K562 (cell line): ENCODE data around the gene ITSN1. TPM values are rescaled to one million over a fixed set of nuclear protein-coding genes. Genes with fewer than 3 reads are reported as not detected.
A peak's percentile ranks its signal among the peaks of the same experiment; 100 is the strongest.

ENCODE experiments used
- ATAC-seq: fragments of 200-7000 bp; cut with Tn5 transposase; 3 replicates; pipeline ENCODE4 v1.9.1; 2020; ENCODE audit warnings: moderate library complexity
- BruUV-seq: library from RNA; stranded (reverse); fragments of 400-500 nt; replicated peaks from 2 replicates; lab custom pipeline; 2021; lab: Mats Ljungman, UMichigan
- CTCF ChIA-PET: fragments of 300-600 bp; formaldehyde crosslinking; extraction: SDS; loops from one replicate; lab custom pipeline; 2021; ENCODE audit warnings: low intra/inter-chr PET ratio; lab: Yijun Ruan, JAX
- POLR2A ChIA-PET: fragments of 300-600, 350-650 bp; sonication (Branson Sonifier 250); formaldehyde crosslinking; extraction: SDS; loops from one replicate; lab custom pipeline; 2021; ENCODE audit warnings: antibody characterized with exemption, inconsistent platforms; lab: Yijun Ruan, JAX
- DNase-seq, 4 experiments: peaks; one replicate each; pipeline versions ENCODE4 v3.0.0 to v3.0.0-alpha.2; 2011 to 2018; ENCODE audit warnings: low spot score in 3 of 4, mixed read lengths in 3 of 4; ENCODE audit errors: extremely low read depth in 1 of 4
- FAIRE-seq: peaks from 2 replicates; lab custom pipeline; 2011; peaks lifted over from hg19 to GRCh38; lab: Jason Lieb, UNC
- H2AFZ ChIP-seq: 2 replicates; pipeline ENCODE4 v1.6.0; 2011; ENCODE audit warnings: low read depth, low read length, control low read depth, inconsistent platforms
- H3K27ac ChIP-seq: fragments of 200-600 bp; 3 replicates; pipeline ENCODE4 v1.8.0; 2011; ENCODE audit warnings: low read depth, mild to moderate bottlenecking, control low read depth, inconsistent platforms, low read length, moderate library complexity, mixed read lengths; ENCODE audit errors: extremely low read depth
- H3K27me3 ChIP-seq, 2 experiments: fragments of 300-600 bp in 1 of 2; 2 replicates in 1 of 2; 3 replicates in 1 of 2; pipeline versions ENCODE4 v1.6.0 to v1.8.0; 2011; ENCODE audit warnings: inconsistent platforms in 2 of 2, low read length in 2 of 2, mild to moderate bottlenecking in 1 of 2, mixed read lengths in 1 of 2, moderate library complexity in 1 of 2; ENCODE audit not compliant: control insufficient read depth in 2 of 2, insufficient read depth in 2 of 2
- H3K36me3 ChIP-seq: fragments of 300-600 bp; 3 replicates; pipeline ENCODE4 v1.8.0; 2011; ENCODE audit warnings: mild to moderate bottlenecking, low read length, inconsistent platforms; ENCODE audit not compliant: control insufficient read depth, insufficient read depth
- H3K4me1 ChIP-seq, 2 experiments: fragments of 200-600 bp in 1 of 2; replicated peaks in 1 of 2; 2 replicates in 1 of 2; 3 replicates in 1 of 2; pipeline versions ENCODE4 v1.5.1 to v1.8.0; 2011; ENCODE audit warnings: inconsistent platforms in 2 of 2, low read length in 2 of 2, mild to moderate bottlenecking in 1 of 2, mixed read lengths in 1 of 2, moderate library complexity in 1 of 2; ENCODE audit not compliant: control insufficient read depth in 2 of 2, insufficient read depth in 2 of 2
- H3K4me2 ChIP-seq: 2 replicates; pipeline ENCODE4 v1.6.1; 2011; ENCODE audit warnings: low read length, control low read depth, inconsistent platforms, mixed read lengths; ENCODE audit not compliant: insufficient read depth
- H3K4me3 ChIP-seq: fragments of 200-600 bp; sonication (generic), shearing (Covaris generic); 2 replicates; pipeline ENCODE4 v1.5.1; 2016; ENCODE audit warnings: control low read depth, inconsistent platforms
- H3K79me2 ChIP-seq: fragments of 200-600 bp; 3 replicates; pipeline ENCODE4 v1.8.0; 2011; ENCODE audit warnings: low read length, inconsistent platforms; ENCODE audit not compliant: control insufficient read depth, insufficient read depth
- H3K9ac ChIP-seq, 2 experiments: 2 replicates each; pipeline versions ENCODE4 v1.6.0 to v1.6.1; 2011; ENCODE audit warnings: low read depth in 2 of 2, low read length in 2 of 2, control low read depth in 1 of 2, inconsistent platforms in 1 of 2, mild to moderate bottlenecking in 1 of 2, mixed read lengths in 1 of 2; ENCODE audit not compliant: insufficient read depth in 1 of 2
- H3K9me1 ChIP-seq: one replicate; pipeline ENCODE4 v1.6.0; 2011; ENCODE audit warnings: inconsistent platforms, mild to moderate bottlenecking, low read length, moderate library complexity; ENCODE audit not compliant: control insufficient read depth, insufficient read depth
- H3K9me3 ChIP-seq: replicated peaks from 2 replicates; pipeline ENCODE4 v1.5.1; 2011; ENCODE audit warnings: low read depth, low read length, inconsistent platforms; ENCODE audit not compliant: control insufficient read depth, insufficient read depth
- H4K20me1 ChIP-seq: replicated peaks from 2 replicates; pipeline ENCODE4 v1.6.1; 2011; ENCODE audit warnings: low read length, inconsistent platforms, mixed read lengths; ENCODE audit not compliant: control insufficient read depth, insufficient read depth
- CTCF ChIP-seq, 3 experiments: IDR thresholded peaks in 2 of 3; conservative IDR thresholded peaks in 1 of 3; 2 replicates each; pipeline ENCODE4 v1.5.1; 2011 to 2012; ENCODE audit warnings: low read length in 3 of 3, mild to moderate bottlenecking in 3 of 3, control low read depth in 2 of 3, improper control_type of control experiment in 1 of 3, inconsistent platforms in 1 of 3, low read depth in 1 of 3, mixed read lengths in 1 of 3, moderate library complexity in 1 of 3; ENCODE audit not compliant: insufficient read depth in 2 of 3
- EGR1 ChIP-seq: fragments of 450-650 bp; conservative IDR thresholded peaks from 2 replicates; pipeline ENCODE4 v1.6.1; 2017; ENCODE audit warnings: mild to moderate bottlenecking
- REST ChIP-seq, 2 experiments: fragments of 450-650 bp; formaldehyde crosslinking in 1 of 2; IDR thresholded peaks; 2 replicates each; pipeline versions ENCODE4 v1.4.0 to v1.6.1; 2014 to 2020; ENCODE audit warnings: mild to moderate bottlenecking in 2 of 2, borderline replicate concordance in 1 of 2, low read depth in 1 of 2
- TAF1 ChIP-seq: IDR thresholded peaks from 2 replicates; pipeline ENCODE4 v1.6.1; 2011; ENCODE audit warnings: mild to moderate bottlenecking, low read length, moderate library complexity; ENCODE audit not compliant: insufficient read depth, control insufficient read depth, severe bottlenecking; ENCODE audit errors: extremely low read depth
- WGBS: fragments of 100-300 bp; shearing (Covaris generic); methylation state at CpG from one replicate; pipeline ENCODE4 v1.1.6; 2016; ENCODE audit warnings: low coverage, mixed read lengths; ENCODE audit not compliant: insufficient coverage; ENCODE audit errors: missing lambda C conversion rate; 5-methylcytosine and 5-hydroxymethylcytosine counted together
- in situ Hi-C: fragments of 300-500 bp; cut with MboI; formaldehyde crosslinking; loops from 4 replicates; pipeline ENCODE4 v1.15.0; 2018; ENCODE audit warnings: inconsistent platforms, mixed read lengths
- intact Hi-C: fragments of 100-400 bp; cut with micrococcal nuclease; formaldehyde crosslinking; loops from 2 replicates; pipeline ENCODE4 v1.14.2; 2022
- polyA plus RNA-seq, 8 experiments: library from polyadenylated mRNA; depleted of rRNA in 4 of 8; stranded (reverse) in 5 of 8; unstranded in 3 of 8; fragments of >200 nt; fragmentation: Nextera tagmentation in 2 of 8; fragmentation: Illumina TruSeq in 1 of 8; extraction: Ambion mirVana in 2 of 8; extraction: Trizol in 1 of 8; gene quantifications; 2 replicates each; pipeline versions ENCODE4 v1.2.1 to v1.2.3, GENCODE V29; 2011 to 2014; ENCODE audit warnings: inconsistent platforms in 1 of 8, missing spikeins in 1 of 8
- total RNA-seq, 7 experiments: library from RNA; depleted of rRNA in 6 of 7; stranded (reverse); fragments of >200 nt in 6 of 7; fragmentation: Illumina TruSeq in 2 of 7; extraction: Trizol in 2 of 7; gene quantifications; 2 replicates each; pipeline versions ENCODE4 v1.2.1 to v1.2.3, GENCODE V29; 2011 to 2021; ENCODE audit warnings: low replicate concordance in 1 of 7

The ITSN1 gene
- total and polyA plus RNA-seq, 9 of the 15 experiments (the other 6 are each of a cell fraction or from before 2014, with no cell fraction given) = 1.1 to 12.6 (median 4.8) TPM

- ATAC-seq (peak; percentile 97), FAIRE-seq (peak; percentile 80), DNase-seq (peak; percentile 84 to 92 (median 86))
- BruUV-seq = no TSS peak
- Histone ChIP-seq H3K4me3 (no peak overlapping the region), H3K9me1 (no peaks in the 10 kb centered on the region), H3K4me1 (peaks cover 2 to 12% of the 10 kb centered on the region in 2 experiments; a peak in 4 of 5 replicates), H3K27me3 (peaks cover 10 to 15% of the 10 kb centered on the region in 2 experiments; a peak in 4 of 5 replicates), H3K79me2 (no peaks in the 10 kb centered on the region), H4K20me1 (no peaks in the 10 kb centered on the region), H3K36me3 (no peaks in the 10 kb centered on the region), H3K9me3 (no peaks in the 10 kb centered on the region), H3K4me2 (peak overlapping the region; percentile 51), H2AFZ (peak overlapping the region; percentile 85), H3K27ac (no peak overlapping the region), H3K9ac (peak overlapping the region in 1 of 2 experiments; percentile 77; a peak in 2 of 4 replicates)
- in situ Hi-C loops (no loop called here), intact Hi-C loops (loop anchor here (5.0 kb wide), 2 partner anchors 288 to 353 kb away; partner anchors contain the start of genes GART and SON)
- ChIA-PET POLR2A (interaction anchor here (0.6 to 1.2 kb wide), 8 partner anchors 9 to 321 kb away, joined by 3 to 6 read pairs (median 4); no protein-coding TSS in a partner anchor), CTCF (interaction anchor here (0.5 to 0.6 kb wide), 3 partner anchors 129 to 695 kb away, joined by 3 read pairs; no protein-coding TSS in a partner anchor)
- 14% methylated on average over 20 of the region's 20 CpGs for WGBS
- peak; percentile 65; the same call in 1 of the 2 replicates for TF ChIP-seq REST (IDR thresholded peaks at IDR 0.05; ENCODE audit: borderline replicate concordance)
- TF ChIP-seq REST (CRISPR knock-in tag; IDR thresholded peaks at IDR 0.05; ENCODE audit: low read depth) = no peak
- peak; percentile 88 to 92 (median 92) for TF ChIP-seq CTCF (IDR thresholded peaks at IDR 0.05 in 2 of 3, conservative IDR thresholded peaks at IDR 0.05 in 1 of 3; ENCODE audit: insufficient read depth in 2 of 3, low read depth in 1 of 3, low read length in 3 of 3)
- TF ChIP-seq TAF1 = no peak
- peak; percentile 96 for TF ChIP-seq EGR1
These were observed 252.5 kb downstream of the ITSN1 start for GRCh38 chr21:33894736-33895288.
